ENCODE data around the gene APOL3. TPM values are rescaled to one million over a fixed set of nuclear protein-coding genes. Genes with fewer than 3 reads are reported as not detected.

The APOL3 gene
- total and polyA plus RNA-seq, 2 donors (not counting 3 experiments of a cell fraction or from before 2014, with no cell fraction given), result 17.9 to 36.9 TPM

DNA sequence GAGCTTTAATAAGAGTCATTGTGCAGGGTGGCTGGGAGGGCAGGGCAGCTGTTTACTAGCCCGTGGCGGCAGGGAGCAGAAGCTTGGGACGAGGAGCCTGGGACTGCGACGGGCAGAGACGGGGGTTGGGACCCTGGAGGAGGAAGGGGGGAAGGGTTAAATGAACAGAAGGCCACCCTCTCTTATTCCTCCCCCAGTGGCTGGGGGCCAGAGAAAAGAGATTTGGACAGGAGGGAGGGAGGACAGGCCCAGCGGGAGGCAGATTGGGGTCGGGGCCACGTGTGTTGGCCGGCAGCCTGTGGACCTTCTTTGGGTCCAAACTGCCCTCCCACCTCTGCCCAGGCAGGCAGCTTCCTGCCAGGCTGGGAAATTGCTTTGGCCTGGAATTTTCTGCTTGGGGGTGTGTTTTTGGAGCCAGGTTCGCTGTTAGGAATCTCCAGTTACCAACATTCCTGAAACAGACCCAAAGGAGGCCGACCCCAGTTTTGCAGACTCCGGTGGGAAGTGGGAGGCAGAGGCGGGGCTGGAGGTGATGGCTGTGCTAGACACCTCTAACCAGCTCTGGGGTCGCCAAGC lies 50.2 kb downstream of the APOL3 start:
- DNase-seq (ENCODE audit: low read depth, low spot score) (no peak), FAIRE-seq (no peak)
- H3K9me1 ChIP-seq (replicated peaks; ENCODE audit: control insufficient read depth, extremely low read depth, insufficient read depth, low read length), result no peaks in the 10 kb centered on the region
- H3K4me1 ChIP-seq (ENCODE audit: control insufficient read depth, extremely low read depth, insufficient read depth, low read length), result no peaks in the 10 kb centered on the region
- H3K9ac ChIP-seq (replicated peaks; ENCODE audit: extremely low read depth, insufficient read depth, low read length), result no peak overlapping the region
- H3K27me3 ChIP-seq (ENCODE audit: control insufficient read depth in 2 of 2, insufficient read depth in 2 of 2, low read length in 2 of 2), result peaks cover 7 to 9% of the 10 kb centered on the region in 2 experiments
- dilution Hi-C loops (cut with MboI; ENCODE audit: extremely low pct_ligation_motif_present, low sequenced_read_pairs), result no loop called here
- intact Hi-C loops (cut with micrococcal nuclease), result no loop called here
- no peak overlapping the region for H3K4me3 ChIP-seq (replicated peaks in 1 of 3; ENCODE audit: insufficient read depth in 1 of 3, low read depth in 1 of 3, low read length in 3 of 3)
- no TSS peak for BruUV-seq (replicated peaks)
- H3K4me2 ChIP-seq (ENCODE audit: insufficient read depth, low read length), result no peak overlapping the region
- no peak overlapping the region for H3K27ac ChIP-seq (ENCODE audit: insufficient read depth, low read depth, low read length)
- H3K9me3 ChIP-seq (replicated peaks; ENCODE audit: control insufficient read depth, insufficient read depth, low read length), result no peaks in the 10 kb centered on the region
- H3K79me2 ChIP-seq (ENCODE audit: control insufficient read depth, insufficient read depth, low read length), result no peaks in the 10 kb centered on the region
- no peak for TF ChIP-seq FOS (IDR thresholded peaks at IDR 0.05; ENCODE audit: borderline replicate concordance, insufficient read depth, low read length)
- no peak for TF ChIP-seq POLR2AphosphoS5 (IDR thresholded peaks at IDR 0.05; ENCODE audit: insufficient read depth, low read depth, low read length)
- no peak for TF ChIP-seq EZH2 (IDR thresholded peaks at IDR 0.05; ENCODE audit: borderline replicate concordance, low read depth, low read length, severe bottlenecking)
- no peak for TF ChIP-seq JUN (IDR thresholded peaks at IDR 0.05; ENCODE audit: borderline replicate concordance, insufficient read depth, insufficient read length, low read depth)
- TF ChIP-seq, protein P1, sequence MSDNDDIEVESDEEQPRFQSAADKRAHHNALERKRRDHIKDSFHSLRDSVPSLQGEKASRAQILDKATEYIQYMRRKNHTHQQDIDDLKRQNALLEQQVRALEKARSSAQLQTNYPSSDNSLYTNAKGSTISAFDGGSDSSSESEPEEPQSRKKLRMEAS (IDR thresholded peaks at IDR 0.05; ENCODE audit: insufficient read depth, insufficient read length), result no peak
- no peak for TF ChIP-seq MYC (IDR thresholded peaks at IDR 0.05; ENCODE audit: low read depth, low read length)
- TF ChIP-seq, protein P2, sequence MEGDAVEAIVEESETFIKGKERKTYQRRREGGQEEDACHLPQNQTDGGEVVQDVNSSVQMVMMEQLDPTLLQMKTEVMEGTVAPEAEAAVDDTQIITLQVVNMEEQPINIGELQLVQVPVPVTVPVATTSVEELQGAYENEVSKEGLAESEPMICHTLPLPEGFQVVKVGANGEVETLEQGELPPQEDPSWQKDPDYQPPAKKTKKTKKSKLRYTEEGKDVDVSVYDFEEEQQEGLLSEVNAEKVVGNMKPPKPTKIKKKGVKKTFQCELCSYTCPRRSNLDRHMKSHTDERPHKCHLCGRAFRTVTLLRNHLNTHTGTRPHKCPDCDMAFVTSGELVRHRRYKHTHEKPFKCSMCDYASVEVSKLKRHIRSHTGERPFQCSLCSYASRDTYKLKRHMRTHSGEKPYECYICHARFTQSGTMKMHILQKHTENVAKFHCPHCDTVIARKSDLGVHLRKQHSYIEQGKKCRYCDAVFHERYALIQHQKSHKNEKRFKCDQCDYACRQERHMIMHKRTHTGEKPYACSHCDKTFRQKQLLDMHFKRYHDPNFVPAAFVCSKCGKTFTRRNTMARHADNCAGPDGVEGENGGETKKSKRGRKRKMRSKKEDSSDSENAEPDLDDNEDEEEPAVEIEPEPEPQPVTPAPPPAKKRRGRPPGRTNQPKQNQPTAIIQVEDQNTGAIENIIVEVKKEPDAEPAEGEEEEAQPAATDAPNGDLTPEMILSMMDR (IDR thresholded peaks at IDR 0.05; ENCODE audit: extremely low read depth in 1 of 2, insufficient read depth in 1 of 2, low read depth in 1 of 2, low read length in 2 of 2), result no peak
- TF ChIP-seq POLR2A (IDR thresholded peaks at IDR 0.05; ENCODE audit: low read depth, low read length), result no peak
- no peak for TF ChIP-seq GATA2 (IDR thresholded peaks at IDR 0.05; ENCODE audit: insufficient read depth, insufficient read length, low read depth, low read length)
- POLR2A ChIA-PET, result no interaction called here
- CTCF ChIA-PET, result interaction anchor here (1.1 to 1.3 kb wide), 2 partner anchors 163 to 480 kb away, joined by 3 read pairs; no protein-coding TSS in a partner anchor
- no peaks in the 10 kb centered on the region for H4K20me1 ChIP-seq (replicated peaks; ENCODE audit: control insufficient read depth, extremely low read depth, insufficient read depth, low read length)
- H2AFZ ChIP-seq (ENCODE audit: low read depth, low read length), result no peak overlapping the region
- no peaks in the 10 kb centered on the region for H3K36me3 ChIP-seq (ENCODE audit: control insufficient read depth in 2 of 2, extremely low read depth in 1 of 2, insufficient read depth in 2 of 2, low read length in 2 of 2)

Measured in endothelial cell of umbilical vein (primary cell).